H1 (cell line): ENCODE measurements around the gene TFRC.

Experiments used
- E2F6 ChIP-seq: IDR thresholded peaks from 2 replicates; pipeline ENCODE4 v1.6.1; 2012; ENCODE audit warnings: inconsistent platforms
- EP300 ChIP-seq, 2 experiments: IDR thresholded peaks; 1 replicate in 1 of 2; 2 replicates in 1 of 2; pipeline ENCODE4 v1.6.1; 2011 to 2012; ENCODE audit warnings: low read depth in 2 of 2, low read length in 2 of 2, mild to moderate bottlenecking in 2 of 2, borderline replicate concordance in 1 of 2, inconsistent platforms in 1 of 2, moderate library complexity in 1 of 2
- EZH2 ChIP-seq: fragments of 200-600 bp; sonication (generic); IDR thresholded peaks from 2 replicates; pipeline ENCODE4 v1.7.1; 2012; ENCODE audit warnings: low read depth, mild to moderate bottlenecking, moderate library complexity, low read length, inconsistent platforms; ENCODE audit not compliant: severe bottlenecking
- GABPA ChIP-seq: IDR thresholded peaks from 2 replicates; pipeline ENCODE4 v1.6.1; 2011; ENCODE audit warnings: mild to moderate bottlenecking, low read length, moderate library complexity, borderline replicate concordance; ENCODE audit not compliant: insufficient read depth
- MAFK ChIP-seq: IDR thresholded peaks from 2 replicates; pipeline ENCODE4 v1.6.1; 2012; ENCODE audit warnings: low read depth, mild to moderate bottlenecking, improper control_type of control experiment, low read length
- NRF1 ChIP-seq: IDR thresholded peaks from 2 replicates; pipeline ENCODE4 v1.6.1; 2011; ENCODE audit warnings: mild to moderate bottlenecking, low read depth, low read length, improper control_type of control experiment
- PHF8 ChIP-seq: fragments of 200-600 bp; sonication (generic); conservative IDR thresholded peaks from 2 replicates; pipeline ENCODE4 v1.7.1; 2012; ENCODE audit warnings: low read depth, mild to moderate bottlenecking, inconsistent platforms, low read length, moderate library complexity
- POLR2A ChIP-seq, 2 experiments: IDR thresholded peaks; 1 replicate in 1 of 2; 2 replicates in 1 of 2; pipeline ENCODE4 v1.6.1; 2011; ENCODE audit warnings: low read depth in 2 of 2, low read length in 2 of 2, mild to moderate bottlenecking in 2 of 2; ENCODE audit errors: control extremely low read depth in 1 of 2
- RFX5 ChIP-seq: IDR thresholded peaks from 2 replicates; pipeline ENCODE4 v1.6.1; 2011; ENCODE audit warnings: low read depth, low read length, improper control_type of control experiment, borderline replicate concordance
- SIN3A ChIP-seq, 2 experiments: IDR thresholded peaks in 1 of 2; conservative IDR thresholded peaks in 1 of 2; 2 replicates each; pipeline ENCODE4 v1.6.1; 2011 to 2012; ENCODE audit warnings: low read length in 2 of 2, improper control_type of control experiment in 1 of 2, low read depth in 1 of 2, mild to moderate bottlenecking in 1 of 2
- ZNF274 ChIP-seq: IDR thresholded peaks from 2 replicates; pipeline ENCODE4 v1.7.0; 2012; ENCODE audit warnings: low read length, borderline replicate concordance; ENCODE audit errors: extremely low read depth
- TF ChIP-seq, protein P1 (sequence below), 3 experiments: IDR thresholded peaks; 1 replicate in 2 of 3; 2 replicates in 1 of 3; pipeline versions ENCODE4 v1.5.1 to v1.6.1; 2011; ENCODE audit warnings: low read length in 3 of 3, mild to moderate bottlenecking in 3 of 3, inconsistent platforms in 2 of 3, low read depth in 1 of 3, moderate library complexity in 1 of 3; ENCODE audit not compliant: insufficient read depth in 1 of 3; ENCODE audit errors: control extremely low read depth in 1 of 3
- TF ChIP-seq, protein P2 (sequence below): IDR thresholded peaks from 2 replicates; pipeline ENCODE4 v1.6.1; 2012; ENCODE audit warnings: low read length, inconsistent platforms

- TF ChIP-seq, protein P1, sequence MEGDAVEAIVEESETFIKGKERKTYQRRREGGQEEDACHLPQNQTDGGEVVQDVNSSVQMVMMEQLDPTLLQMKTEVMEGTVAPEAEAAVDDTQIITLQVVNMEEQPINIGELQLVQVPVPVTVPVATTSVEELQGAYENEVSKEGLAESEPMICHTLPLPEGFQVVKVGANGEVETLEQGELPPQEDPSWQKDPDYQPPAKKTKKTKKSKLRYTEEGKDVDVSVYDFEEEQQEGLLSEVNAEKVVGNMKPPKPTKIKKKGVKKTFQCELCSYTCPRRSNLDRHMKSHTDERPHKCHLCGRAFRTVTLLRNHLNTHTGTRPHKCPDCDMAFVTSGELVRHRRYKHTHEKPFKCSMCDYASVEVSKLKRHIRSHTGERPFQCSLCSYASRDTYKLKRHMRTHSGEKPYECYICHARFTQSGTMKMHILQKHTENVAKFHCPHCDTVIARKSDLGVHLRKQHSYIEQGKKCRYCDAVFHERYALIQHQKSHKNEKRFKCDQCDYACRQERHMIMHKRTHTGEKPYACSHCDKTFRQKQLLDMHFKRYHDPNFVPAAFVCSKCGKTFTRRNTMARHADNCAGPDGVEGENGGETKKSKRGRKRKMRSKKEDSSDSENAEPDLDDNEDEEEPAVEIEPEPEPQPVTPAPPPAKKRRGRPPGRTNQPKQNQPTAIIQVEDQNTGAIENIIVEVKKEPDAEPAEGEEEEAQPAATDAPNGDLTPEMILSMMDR (IDR thresholded peaks at IDR 0.05; ENCODE audit: control extremely low read depth in 1 of 3, insufficient read depth in 1 of 3, low read depth in 1 of 3, low read length in 3 of 3) = no peak
- TF ChIP-seq GABPA (no peak), EZH2 (no peak), EP300 (IDR thresholded peaks at IDR 0.05; ENCODE audit: borderline replicate concordance in 1 of 2, low read depth in 2 of 2, low read length in 2 of 2) (no peak), RFX5 (no peak), ZNF274 (no peak), NRF1 (no peak), PHF8 (no peak), E2F6 (no peak), POLR2A (IDR thresholded peaks at IDR 0.05; ENCODE audit: control extremely low read depth in 1 of 2, low read depth in 2 of 2, low read length in 2 of 2) (no peak), MAFK (no peak), SIN3A (conservative IDR thresholded peaks at IDR 0.05 in 1 of 2, IDR thresholded peaks at IDR 0.05 in 1 of 2; ENCODE audit: low read depth in 1 of 2, low read length in 2 of 2) (no peak)
- TF ChIP-seq, protein P2, sequence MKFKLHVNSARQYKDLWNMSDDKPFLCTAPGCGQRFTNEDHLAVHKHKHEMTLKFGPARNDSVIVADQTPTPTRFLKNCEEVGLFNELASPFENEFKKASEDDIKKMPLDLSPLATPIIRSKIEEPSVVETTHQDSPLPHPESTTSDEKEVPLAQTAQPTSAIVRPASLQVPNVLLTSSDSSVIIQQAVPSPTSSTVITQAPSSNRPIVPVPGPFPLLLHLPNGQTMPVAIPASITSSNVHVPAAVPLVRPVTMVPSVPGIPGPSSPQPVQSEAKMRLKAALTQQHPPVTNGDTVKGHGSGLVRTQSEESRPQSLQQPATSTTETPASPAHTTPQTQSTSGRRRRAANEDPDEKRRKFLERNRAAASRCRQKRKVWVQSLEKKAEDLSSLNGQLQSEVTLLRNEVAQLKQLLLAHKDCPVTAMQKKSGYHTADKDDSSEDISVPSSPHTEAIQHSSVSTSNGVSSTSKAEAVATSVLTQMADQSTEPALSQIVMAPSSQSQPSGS = no peak
Measured at GRCh38 chr3:196063049-196063448, 18.8 kb downstream of the TFRC start.
